ENCODE data around the gene PARD3B.

Gene PARD3B

DNA sequence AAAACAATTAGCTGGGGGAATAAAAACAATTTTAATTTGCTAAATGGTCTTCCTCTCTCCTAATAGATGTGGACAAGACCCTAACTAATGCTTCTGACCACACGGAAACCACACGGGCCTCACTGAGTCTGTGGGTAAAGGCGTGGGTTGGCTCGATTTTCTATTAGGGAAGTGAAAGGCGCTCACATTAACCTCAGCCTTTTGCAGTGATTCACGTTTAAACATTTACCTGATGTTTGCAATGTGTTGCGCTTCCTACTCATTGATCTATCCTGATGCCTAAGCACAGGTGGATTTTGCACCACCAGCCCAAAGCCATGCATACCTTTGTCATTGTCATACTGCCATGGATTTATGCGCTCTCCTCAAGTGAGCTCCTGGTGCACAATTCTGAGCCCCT lies 1101.4 kb downstream of the PARD3B start:
- DNase-seq: no peak

DNA sequence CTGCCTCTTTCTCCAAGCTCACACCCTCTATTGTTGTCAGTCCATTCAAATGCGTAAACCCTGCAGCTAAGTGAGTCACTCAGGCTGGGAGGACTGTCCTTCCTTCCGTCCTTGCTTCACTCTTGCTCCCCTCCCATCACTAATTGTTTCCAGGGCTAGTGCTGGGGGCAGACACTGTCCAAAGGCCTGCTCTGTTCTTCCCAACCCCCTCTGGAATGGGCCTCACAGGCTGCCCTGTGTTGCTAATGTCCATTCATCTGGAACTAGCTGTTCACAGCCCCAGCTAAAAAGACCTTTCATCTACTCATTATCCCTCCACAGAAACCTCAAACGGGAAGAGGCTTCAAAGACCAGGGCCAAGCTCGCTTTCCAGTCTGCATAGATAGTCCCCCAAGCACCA lies 1105.2 kb downstream of the PARD3B start:
- no peak for DNase-seq

DNA sequence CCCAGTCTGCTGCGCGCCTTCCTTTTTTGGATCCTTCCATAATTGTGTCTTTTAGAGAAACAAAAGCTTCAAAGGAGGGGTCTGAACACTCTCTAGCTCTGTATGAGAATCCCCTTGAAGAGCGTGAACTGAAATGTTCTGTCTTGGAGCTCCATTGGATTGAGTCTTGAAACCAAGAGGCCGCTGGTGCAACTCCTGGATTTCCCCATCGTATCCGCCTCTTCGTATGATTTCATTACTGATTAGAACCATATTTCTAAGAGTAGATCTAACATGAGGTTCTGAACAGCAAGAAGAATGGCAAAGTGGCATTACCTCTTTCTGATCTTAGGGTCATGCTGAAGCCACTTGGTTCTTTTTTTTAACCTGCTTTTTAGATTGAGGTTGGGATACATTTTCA lies 1105.7 kb downstream of the PARD3B start:
- no peak for DNase-seq

DNA sequence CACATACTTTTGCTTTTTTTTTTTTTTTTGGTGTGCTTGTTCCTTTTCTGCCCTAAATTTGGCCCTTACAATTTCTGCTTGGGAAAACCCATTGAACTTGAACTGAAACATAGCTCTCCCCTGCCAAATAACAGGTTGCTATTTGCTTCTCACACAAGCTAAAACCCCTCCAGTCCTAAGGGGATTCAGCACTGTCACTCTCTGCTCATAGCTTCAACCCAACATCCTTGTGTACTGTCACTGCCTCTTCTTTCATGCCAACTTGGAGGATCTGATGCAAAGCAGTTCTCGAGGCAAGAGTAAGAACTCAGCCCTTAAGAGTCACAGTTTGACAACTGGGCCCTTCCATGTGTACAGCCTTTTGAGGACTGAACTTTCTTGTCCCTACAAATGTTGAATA lies 1106.4 kb downstream of the PARD3B start:
- DNase-seq: no peak

DNA sequence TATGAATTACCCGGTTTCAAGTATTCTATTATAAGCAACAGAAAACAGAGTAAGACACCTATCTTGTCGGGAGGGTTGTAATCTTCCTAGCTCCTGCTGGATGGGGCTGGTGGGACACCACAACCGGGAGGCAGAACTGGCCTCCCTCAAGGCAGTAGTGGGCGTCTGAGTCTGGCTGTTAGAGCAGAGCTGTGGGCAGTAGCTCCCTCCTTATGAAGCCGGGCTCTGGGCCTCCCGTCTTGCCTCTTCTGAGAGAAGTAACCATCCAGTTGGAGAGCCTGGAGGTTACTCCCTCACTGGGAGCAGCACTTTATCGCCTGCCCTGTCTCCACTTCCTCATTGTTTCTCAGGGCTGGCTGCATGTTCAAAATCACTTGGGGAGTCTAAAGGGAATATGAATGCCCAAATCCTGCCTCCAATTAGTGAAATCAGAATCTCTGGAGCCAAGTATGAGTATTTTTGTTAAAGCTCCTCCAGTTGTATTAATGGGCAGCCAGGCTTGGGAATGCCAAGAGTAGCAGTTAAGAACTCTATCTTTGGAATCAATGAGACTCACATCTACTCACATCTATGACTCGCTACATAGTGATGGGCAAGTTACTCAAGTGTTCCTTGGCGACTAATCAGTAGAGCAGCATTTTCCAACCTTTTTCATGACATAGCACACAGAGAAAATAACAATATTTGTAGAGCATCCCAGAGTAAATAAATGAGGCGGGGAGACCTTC lies 1109.8 kb downstream of the PARD3B start:
- no peak for DNase-seq

DNA sequence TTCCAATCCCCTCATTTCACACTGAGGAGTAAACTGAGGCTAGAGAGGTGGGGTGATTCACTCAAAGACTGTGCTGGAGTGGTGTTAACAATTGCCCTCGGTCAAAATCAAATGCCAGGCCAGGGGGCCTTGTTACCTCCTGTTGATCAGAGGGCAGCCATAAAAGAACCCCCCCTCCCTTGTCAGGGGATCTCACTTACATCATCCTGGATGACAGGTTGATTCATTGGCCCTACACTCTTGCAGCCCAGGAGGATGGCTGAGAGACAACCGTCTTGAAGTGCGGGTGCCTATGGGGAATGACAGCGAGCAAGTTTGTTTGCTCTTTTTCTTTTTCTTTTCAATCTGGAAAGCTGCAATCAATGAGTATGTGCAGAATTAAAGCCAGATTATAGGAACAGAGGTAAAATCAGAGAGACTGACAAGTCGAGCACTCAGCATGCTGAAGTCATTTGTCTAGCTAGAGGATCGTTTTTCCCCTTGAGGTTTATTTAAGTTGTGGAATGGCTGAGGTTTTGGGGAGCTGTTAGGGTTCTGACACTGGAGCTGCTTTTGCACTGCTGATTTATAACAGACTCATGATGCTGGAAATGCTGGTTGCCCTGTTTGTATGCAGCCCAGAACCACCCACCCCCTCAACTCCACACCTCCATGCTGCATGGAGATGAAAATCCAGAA lies 1110.6 kb downstream of the PARD3B start:
- no peak for DNase-seq

DNA sequence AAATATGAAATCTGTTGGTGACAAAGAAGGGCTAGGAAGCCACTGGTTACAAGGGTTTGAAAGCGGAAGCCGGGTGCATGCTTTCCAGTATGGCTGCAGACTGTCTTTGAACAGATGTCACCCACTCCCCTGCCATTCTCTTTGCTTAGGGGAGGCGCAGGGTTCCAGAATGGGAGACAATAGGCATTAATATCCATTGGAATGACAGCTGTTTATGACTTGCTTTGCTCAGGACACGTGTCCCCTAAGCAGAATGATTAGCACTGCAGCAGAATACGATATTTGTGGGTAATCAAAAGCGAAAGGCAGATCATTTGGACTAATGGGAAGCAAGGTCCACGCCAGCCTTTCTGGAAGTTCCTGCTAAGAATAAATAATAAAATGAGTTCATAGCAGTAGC lies 1111.2 kb downstream of the PARD3B start:
- no peak for DNase-seq

GRCh38 chr2:205656941-205657340 lies 1111.7 kb downstream of the PARD3B start:
- DNase-seq: no peak

GRCh38 chr2:205657579-205657978 lies 1112.3 kb downstream of the PARD3B start:
- no peak for DNase-seq

- no peak for DNase-seq
These were observed 1112.8 kb downstream of the PARD3B start for GRCh38 chr2:205658068-205658467.

GRCh38 chr2:205658572-205658971 lies 1113.3 kb downstream of the PARD3B start:
- DNase-seq: no peak

DNA sequence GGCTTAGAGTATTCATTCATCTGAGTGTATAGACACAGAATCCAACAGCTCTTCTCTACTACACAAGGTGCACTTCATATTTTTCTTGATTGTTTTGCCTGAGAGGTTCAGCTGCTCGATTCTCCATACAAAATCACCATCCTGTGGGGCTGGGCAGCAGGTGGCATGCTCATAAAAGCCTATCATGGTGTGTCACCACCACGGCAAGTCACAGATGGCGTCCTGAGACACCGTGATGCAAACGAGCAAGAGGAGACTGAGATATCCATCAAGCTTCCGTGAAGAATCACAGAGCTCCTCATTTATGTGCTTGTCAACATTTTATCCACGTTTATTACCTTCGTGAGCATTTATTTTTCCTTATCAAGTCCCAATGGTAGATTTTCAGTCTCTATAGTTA lies 1114.6 kb downstream of the PARD3B start:
- DNase-seq: no peak

GRCh38 chr2:205660521-205661124 lies 1115.3 kb downstream of the PARD3B start:
- no peak for DNase-seq

GRCh38 chr2:205661281-205661680 lies 1116.0 kb downstream of the PARD3B start:
- no peak for DNase-seq

- DNase-seq: no peak
These were observed 1117.1 kb downstream of the PARD3B start for GRCh38 chr2:205662206-205662965.

DNA sequence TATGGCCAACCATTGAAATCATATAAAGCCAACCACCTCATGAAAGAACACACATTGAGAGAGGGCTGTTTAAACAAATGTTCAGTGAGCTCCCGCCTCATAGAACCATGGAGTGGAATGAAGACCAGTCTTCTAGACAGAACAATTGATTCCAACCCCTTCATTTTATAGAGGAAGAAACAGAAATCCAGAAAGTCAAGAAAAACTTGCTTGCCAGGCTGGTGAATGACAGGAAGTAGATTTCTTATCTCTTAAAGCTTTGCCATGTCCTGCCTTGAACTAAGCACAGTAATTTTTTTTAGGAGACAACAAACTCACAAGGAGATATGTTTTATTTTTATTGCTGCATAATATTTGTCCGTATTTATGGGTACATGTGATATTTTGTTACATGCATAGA lies 1120.5 kb downstream of the PARD3B start:
- DNase-seq: no peak

All from DMS153 (cell line).